Choroid plexus epithelial cell (primary cell): Measurements from ENCODE around the gene GOLT1A.
A peak's percentile ranks its signal among the peaks of the same experiment; 100 is the strongest.

Source experiments
- DNase-seq: peaks from one replicate; pipeline ENCODE4 v3.0.0-alpha.2; 2010; ENCODE audit warnings: low read depth
- H3K4me3 ChIP-seq: 2 replicates; pipeline ENCODE4 v1.5.1; 2011; ENCODE audit warnings: low read depth, mild to moderate bottlenecking, control low read depth, low read length, moderate library complexity
- TF ChIP-seq, protein P1 (sequence below): conservative IDR thresholded peaks from 2 replicates; pipeline ENCODE4 v1.5.1; 2011; ENCODE audit warnings: low read depth, mild to moderate bottlenecking, control low read depth, inconsistent platforms, low read length, moderate library complexity

The GOLT1A gene

DNA sequence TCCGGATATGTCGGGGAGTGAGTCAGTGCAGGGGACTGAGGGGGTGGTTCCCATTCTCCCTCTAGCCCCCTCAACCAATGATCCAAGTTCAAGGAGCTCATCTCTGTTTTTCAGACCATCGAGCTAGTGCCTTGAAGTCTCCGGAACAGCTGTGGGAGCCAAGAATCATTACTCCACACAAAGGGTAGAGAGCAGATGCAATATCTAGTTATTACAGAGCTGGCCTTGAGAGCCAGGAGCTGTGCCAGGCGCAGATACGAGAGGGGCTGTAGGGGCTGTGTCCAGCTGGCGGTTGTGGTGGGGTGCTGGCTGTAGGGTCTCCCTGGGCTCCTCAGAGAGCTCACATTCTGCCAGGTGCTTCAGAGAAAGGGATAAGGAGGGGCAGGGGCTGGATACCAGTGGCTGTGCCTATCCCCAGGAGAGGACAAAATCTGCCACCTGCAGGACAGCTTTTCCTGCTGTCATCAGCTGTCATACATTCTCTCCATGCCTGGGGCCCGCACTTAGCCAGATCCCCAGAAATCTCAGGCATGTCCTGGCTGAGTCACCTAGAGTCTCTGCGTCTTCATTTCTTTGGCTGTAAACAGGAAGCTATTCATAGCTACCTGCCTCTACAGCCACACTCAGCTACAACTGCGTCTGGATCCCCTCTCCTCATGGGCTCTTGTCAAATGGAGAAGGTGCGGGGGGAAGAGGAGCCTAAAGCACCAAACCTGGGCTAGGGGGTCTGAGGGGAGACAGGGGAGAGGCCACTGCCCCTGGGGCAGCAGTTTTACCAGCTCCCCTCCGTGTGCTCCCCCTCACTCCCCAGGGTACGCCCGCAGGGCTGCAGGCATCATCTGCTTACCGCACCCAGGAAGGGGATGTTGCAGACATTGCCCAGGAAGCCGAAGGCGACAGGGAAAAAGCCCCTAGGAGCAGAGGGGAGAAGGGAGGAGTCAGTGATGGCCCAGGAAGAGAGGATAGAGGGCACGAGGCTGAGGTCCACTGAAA, 15.1 kb downstream of the GOLT1A start:
- peak; percentile 63 for DNase-seq

DNA sequence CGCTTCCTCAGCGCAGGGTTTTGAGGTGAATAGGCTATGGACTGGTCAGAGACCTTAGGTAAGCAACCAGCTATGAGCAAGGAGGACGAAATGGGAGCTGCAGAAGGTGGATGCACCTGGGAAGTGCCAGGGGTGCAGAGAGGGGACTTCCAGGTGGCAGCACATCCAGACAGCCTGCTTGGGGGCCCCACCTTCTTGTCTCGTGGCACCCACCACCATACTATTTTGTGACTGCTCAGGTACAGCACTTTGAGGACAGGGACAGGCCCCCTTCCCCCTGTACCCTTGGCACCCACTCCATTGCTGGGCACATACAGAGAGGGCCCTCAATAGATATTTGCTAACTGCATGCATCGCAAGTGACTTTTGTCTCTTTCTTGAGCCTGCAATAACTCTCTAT, 16.7 kb downstream of the GOLT1A start:
- TF ChIP-seq, protein P1, sequence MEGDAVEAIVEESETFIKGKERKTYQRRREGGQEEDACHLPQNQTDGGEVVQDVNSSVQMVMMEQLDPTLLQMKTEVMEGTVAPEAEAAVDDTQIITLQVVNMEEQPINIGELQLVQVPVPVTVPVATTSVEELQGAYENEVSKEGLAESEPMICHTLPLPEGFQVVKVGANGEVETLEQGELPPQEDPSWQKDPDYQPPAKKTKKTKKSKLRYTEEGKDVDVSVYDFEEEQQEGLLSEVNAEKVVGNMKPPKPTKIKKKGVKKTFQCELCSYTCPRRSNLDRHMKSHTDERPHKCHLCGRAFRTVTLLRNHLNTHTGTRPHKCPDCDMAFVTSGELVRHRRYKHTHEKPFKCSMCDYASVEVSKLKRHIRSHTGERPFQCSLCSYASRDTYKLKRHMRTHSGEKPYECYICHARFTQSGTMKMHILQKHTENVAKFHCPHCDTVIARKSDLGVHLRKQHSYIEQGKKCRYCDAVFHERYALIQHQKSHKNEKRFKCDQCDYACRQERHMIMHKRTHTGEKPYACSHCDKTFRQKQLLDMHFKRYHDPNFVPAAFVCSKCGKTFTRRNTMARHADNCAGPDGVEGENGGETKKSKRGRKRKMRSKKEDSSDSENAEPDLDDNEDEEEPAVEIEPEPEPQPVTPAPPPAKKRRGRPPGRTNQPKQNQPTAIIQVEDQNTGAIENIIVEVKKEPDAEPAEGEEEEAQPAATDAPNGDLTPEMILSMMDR: no peak
- H3K4me3 ChIP-seq: no peak overlapping the region
- DNase-seq: no peak

More for the DNA sequence above, 15.1 kb downstream of the GOLT1A start:
- no peak overlapping the region for H3K4me3 ChIP-seq
- TF ChIP-seq, protein P1: no peak

DNA sequence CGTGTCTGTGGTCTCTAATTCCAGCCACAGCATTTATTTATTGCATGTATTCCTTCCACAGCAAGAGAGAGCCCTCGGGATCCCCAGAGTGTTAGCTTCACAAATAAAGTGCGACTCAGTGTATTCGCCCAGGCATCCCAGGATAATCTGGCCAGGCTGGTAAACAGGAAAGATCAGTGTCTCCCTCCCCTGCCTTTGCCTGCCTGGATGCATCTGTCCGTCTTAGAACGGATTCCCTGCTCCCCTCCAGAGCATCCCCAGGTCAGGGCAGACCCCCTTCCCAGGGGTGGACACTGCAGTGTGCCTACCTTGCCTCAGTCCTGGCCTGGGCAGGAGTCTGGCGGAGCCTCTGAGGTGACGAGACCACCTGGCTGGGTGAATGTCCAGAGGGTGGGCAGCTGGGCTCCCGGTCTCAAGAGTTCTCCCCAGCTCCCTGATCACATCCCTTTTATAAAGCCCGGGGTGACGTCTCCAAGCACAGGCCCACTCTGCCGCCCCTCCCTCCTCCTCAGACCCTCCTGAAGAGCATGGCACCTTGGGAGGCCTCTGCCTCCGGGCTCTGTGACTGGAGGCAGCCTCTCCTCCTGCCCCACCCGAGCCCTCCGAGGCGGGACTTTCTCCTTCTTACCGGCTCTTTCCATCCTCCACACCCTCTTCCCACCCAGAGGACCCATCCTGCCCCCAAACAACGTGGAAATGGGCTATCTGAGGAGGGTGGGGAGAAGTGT, 17.6 kb downstream of the GOLT1A start, which contains the start of gene KISS1:
Gene KISS1, minus strand, starts transcription at position 424 of the 728 bp plus-strand sequence. CDS start 3,615 bp downstream, outside the sequence.
- H3K4me3 ChIP-seq: no peak within 1 kb of the TSS
- DNase-seq: peak; percentile 11
- TF ChIP-seq, protein P1: no peak

DNA sequence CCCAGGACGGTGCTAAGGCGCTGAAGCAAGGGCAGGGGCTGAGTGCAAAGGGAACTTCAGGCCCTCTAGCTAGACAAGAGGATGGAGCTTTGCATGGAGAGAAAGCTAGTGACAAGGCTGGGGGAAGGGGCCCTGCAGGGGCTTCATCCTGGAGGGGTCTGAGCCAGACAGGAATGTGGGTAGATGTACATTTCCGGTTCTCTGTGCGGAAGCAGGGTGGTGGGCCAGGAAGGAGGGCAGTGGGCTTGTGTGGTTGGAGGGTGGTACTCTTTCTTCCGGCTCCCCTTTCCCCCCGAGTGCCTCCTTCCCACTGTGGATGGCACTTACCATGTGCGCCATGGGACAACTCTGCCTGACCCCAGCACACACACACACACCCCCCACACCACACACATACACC, 19.0 kb downstream of the GOLT1A start:
- DNase-seq: no peak
- TF ChIP-seq, protein P1: no peak
- no peak overlapping the region for H3K4me3 ChIP-seq

DNA sequence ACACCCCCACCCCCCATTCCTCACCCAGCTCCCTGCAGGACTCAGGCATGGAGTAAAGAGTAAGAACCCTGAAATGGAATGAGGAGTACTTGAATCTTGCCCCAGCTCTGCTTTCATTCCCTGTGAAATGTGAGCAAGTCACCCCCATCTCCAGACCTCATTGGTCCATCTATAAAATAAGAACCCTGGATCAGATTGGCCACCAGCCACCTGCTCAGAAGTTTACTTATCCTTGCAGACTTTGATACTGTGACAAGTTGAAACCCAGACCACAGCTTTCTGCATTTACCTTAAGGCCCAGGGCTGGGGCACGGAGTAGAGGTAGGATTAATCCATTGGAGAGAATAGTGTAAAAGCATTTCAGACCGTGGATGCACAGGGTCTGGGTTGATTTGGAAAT, 19.7 kb downstream of the GOLT1A start:
- no peak overlapping the region for H3K4me3 ChIP-seq
- TF ChIP-seq, protein P1: no peak
- no peak for DNase-seq

DNA sequence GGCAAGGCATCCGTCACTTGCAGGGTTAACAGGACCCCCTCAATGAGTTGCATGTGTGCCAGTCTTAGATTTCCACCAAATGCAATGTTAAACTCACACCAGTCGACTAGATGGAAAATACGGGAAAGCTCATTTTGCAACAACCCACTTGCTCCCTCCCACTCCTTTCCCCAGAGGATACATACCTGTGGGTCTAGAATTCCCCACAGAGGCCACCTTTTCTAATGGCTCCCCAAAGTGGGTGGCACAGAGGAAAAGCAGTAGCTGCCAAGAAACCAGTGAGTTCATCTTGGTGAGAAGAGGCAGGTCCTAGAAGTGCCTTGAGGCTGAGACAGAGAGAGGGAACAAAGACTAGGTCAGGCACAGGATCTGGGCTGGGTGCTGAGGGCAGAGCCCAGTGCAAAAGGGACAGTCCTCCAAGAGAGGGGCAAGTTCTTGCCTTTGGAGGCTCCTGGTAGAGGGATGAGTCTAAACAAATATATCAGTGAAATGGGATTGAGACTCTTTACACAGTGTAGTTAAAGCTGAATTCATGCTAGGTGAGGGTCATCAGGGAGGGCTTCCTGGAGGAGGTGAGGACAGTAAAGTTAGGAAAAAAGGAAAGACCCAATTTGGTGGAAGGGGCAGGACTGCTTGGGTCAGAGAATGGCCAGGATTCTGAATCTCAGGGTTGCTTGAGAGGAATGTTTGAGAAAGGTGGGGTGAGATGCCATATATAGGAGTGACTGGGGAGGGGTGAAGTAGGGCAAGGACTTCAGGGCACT, 21.0 kb downstream of the GOLT1A start:
- no peak for DNase-seq
- H3K4me3 ChIP-seq: no peak overlapping the region
- TF ChIP-seq, protein P1: no peak
